ENCODE measurements around the gene LSM2. TPM values are rescaled to one million over a fixed set of nuclear protein-coding genes. Genes with fewer than 3 reads are reported as not detected.
A peak's percentile ranks its signal among the peaks of the same experiment; 100 is the strongest.
"Not testable (repeated sequence)": the region's sequence is repeated elsewhere in the genome, so short reads cannot be mapped to it uniquely, and the experiment has no call there.

The LSM2 gene
- total RNA-seq, 2 experiments from 2014 or later = 78.4 to 82.6 TPM

GRCh38 chr6:31844507-31844906 lies 37.7 kb upstream of the LSM2 start:
- ChIA-PET CTCF (ENCODE audit: unreplicated experiment) (no interaction called here), POLR2A (interaction anchor here (0.8 to 1.0 kb wide), 2 partner anchors 12 to 117 kb away, joined by 4 read pairs; no protein-coding TSS in a partner anchor)
- BruUV-seq (replicated peaks) = no TSS peak

GRCh38 chr6:31842053-31842452 lies 35.3 kb upstream of the LSM2 start:
- TF ChIP-seq CTCF (conservative IDR thresholded peaks at IDR 0.05; ENCODE audit: low read length) = no peak
- TF ChIP-seq EZH2phosphoT487 (IDR thresholded peaks at IDR 0.05; ENCODE audit: borderline replicate concordance, low read depth, low read length) = no peak
- Histone ChIP-seq H3K9me3 (ENCODE audit: low read length) (no peaks in the 10 kb centered on the region), H4K20me1 (ENCODE audit: insufficient read depth, low read length) (peaks cover 26% of the 10 kb centered on the region), H3K79me2 (ENCODE audit: insufficient read depth, low read depth, low read length) (peaks cover 24% of the 10 kb centered on the region), H3K4me3 (ENCODE audit: low read depth, low read length, poor library complexity, severe bottlenecking) (no peak overlapping the region), H3K27ac (ENCODE audit: low read depth, low read length, poor library complexity, severe bottlenecking) (no peak overlapping the region), H3K36me3 (ENCODE audit: insufficient read depth, low read length) (peaks cover 50% of the 10 kb centered on the region), H3K4me2 (ENCODE audit: low read length) (no peak overlapping the region), H2AFZ (ENCODE audit: low read length) (no peak overlapping the region), H3K9me2 (ENCODE audit: insufficient read depth, low read length) (no peaks in the 10 kb centered on the region), H3K4me1 (ENCODE audit: insufficient read depth, low read length, poor library complexity, severe bottlenecking) (peaks cover 25% of the 10 kb centered on the region)
- DNase-seq (ENCODE audit: low spot score) = peak; percentile 44
- ChIA-PET CTCF (ENCODE audit: unreplicated experiment) (no interaction called here), POLR2A (interaction anchor here (0.7 kb wide), 1 partner anchor 11 kb away, joined by 3 read pairs; no protein-coding TSS in a partner anchor)
- BruUV-seq (replicated peaks) = no TSS peak
- intact Hi-C loops (cut with micrococcal nuclease; ENCODE audit: unreplicated experiment) = no loop called here

More at GRCh38 chr6:31844507-31844906, 37.7 kb upstream of the LSM2 start:
- intact Hi-C loops (cut with micrococcal nuclease; ENCODE audit: unreplicated experiment) = no loop called here
- DNase-seq (ENCODE audit: low spot score) = no peak
- no peak overlapping the region for H3K4me3 ChIP-seq (ENCODE audit: low read depth, low read length, poor library complexity, severe bottlenecking)
- peaks cover 1% of the 10 kb centered on the region; the same call in 1 of the 2 replicates for H3K79me2 ChIP-seq (ENCODE audit: insufficient read depth, low read depth, low read length)
- peaks cover 26% of the 10 kb centered on the region for H3K36me3 ChIP-seq (ENCODE audit: insufficient read depth, low read length)
- no peak overlapping the region for H3K27ac ChIP-seq (ENCODE audit: low read depth, low read length, poor library complexity, severe bottlenecking)
- no peak overlapping the region for H3K4me2 ChIP-seq (ENCODE audit: low read length)
- H3K9me2 ChIP-seq (ENCODE audit: insufficient read depth, low read length) = no peaks in the 10 kb centered on the region
- H2AFZ ChIP-seq (ENCODE audit: low read length) = no peak overlapping the region
- H4K20me1 ChIP-seq (ENCODE audit: insufficient read depth, low read length) = peaks cover 3% of the 10 kb centered on the region; the same call in 1 of the 2 replicates
- TF ChIP-seq EZH2phosphoT487 (IDR thresholded peaks at IDR 0.05; ENCODE audit: borderline replicate concordance, low read depth, low read length) (no peak), CTCF (conservative IDR thresholded peaks at IDR 0.05; ENCODE audit: low read length) (no peak)
- H3K9me3 ChIP-seq (ENCODE audit: low read length) = no peaks in the 10 kb centered on the region
- H3K4me1 ChIP-seq (ENCODE audit: insufficient read depth, low read length, poor library complexity, severe bottlenecking) = peaks cover 2% of the 10 kb centered on the region

GRCh38 chr6:31839779-31840126 lies 33.0 kb upstream of the LSM2 start:
- intact Hi-C loops (cut with micrococcal nuclease; ENCODE audit: unreplicated experiment) = loop anchor here (10.0 kb wide), 1 partner anchor 345 kb away; the partner anchor contains the start of gene MICB
- CTCF ChIA-PET (ENCODE audit: unreplicated experiment); H3K27ac ChIP-seq (ENCODE audit: low read depth, low read length, poor library complexity, severe bottlenecking); DNase-seq (ENCODE audit: low spot score); BruUV-seq (replicated peaks); H3K9me2 ChIP-seq (ENCODE audit: insufficient read depth, low read length); H3K9me3 ChIP-seq (ENCODE audit: low read length); H3K4me3 ChIP-seq (ENCODE audit: low read depth, low read length, poor library complexity, severe bottlenecking); H2AFZ ChIP-seq (ENCODE audit: low read length): not testable (repeated sequence)
- H3K79me2 ChIP-seq (ENCODE audit: insufficient read depth, low read depth, low read length) = peaks cover 47% of the 10 kb centered on the region
- H3K4me2 ChIP-seq (ENCODE audit: low read length) = 0 out of 2 replicates have a peak overlapping the region, but pooled peaks have one; percentile 96
- H3K36me3 ChIP-seq (ENCODE audit: insufficient read depth, low read length) = peaks cover 73% of the 10 kb centered on the region
- POLR2A ChIA-PET = interaction anchor here (1.0 kb wide), 1 partner anchor 19 kb away, joined by 3 read pairs; no protein-coding TSS in a partner anchor
- peaks cover 28% of the 10 kb centered on the region for H3K4me1 ChIP-seq (ENCODE audit: insufficient read depth, low read length, poor library complexity, severe bottlenecking)
- peaks cover 39% of the 10 kb centered on the region for H4K20me1 ChIP-seq (ENCODE audit: insufficient read depth, low read length)
